Panc1 (cell line): ENCODE results near the gene WDR27. TPM values are rescaled to one million over a fixed set of nuclear protein-coding genes. Genes with fewer than 3 reads are reported as not detected.
A peak's percentile ranks its signal among the peaks of the same experiment; 100 is the strongest.

Experiments used
- ATAC-seq: fragments of 200-7000 bp; cut with Tn5 transposase; 2 replicates; pipeline ENCODE4 v1.9.1; 2020; ENCODE audit warnings: mild to moderate bottlenecking, moderate library complexity
- BruUV-seq: library from RNA; stranded (reverse); fragments of 400-500 nt; replicated peaks from 2 replicates; lab custom pipeline; 2021; lab: Mats Ljungman, UMichigan
- CTCF ChIA-PET: fragments of 300-600 bp; sonication (Branson Sonifier 250); formaldehyde crosslinking; loops from one replicate; lab custom pipeline; 2022; ENCODE audit warnings: antibody characterized with exemption; lab: Charles Lee
- POLR2A ChIA-PET: fragments of 300-600 bp; sonication (Branson Sonifier 250); formaldehyde crosslinking; loops from one replicate; lab custom pipeline; 2022; ENCODE audit warnings: antibody characterized with exemption; lab: Charles Lee
- DNase-seq: peaks from one replicate; pipeline ENCODE4 v3.0.0-alpha.2; 2010; ENCODE audit warnings: low read depth, low spot score
- H3K27ac ChIP-seq: 2 replicates; pipeline ENCODE4 v1.5.1; 2011; ENCODE audit warnings: mild to moderate bottlenecking, low read length, inconsistent platforms
- H3K27me3 ChIP-seq: fragments of 200-500 bp; sonication (Bioruptor generic); 2 replicates; pipeline ENCODE4 v1.6.0; 2014; ENCODE audit warnings: low read length, inconsistent platforms; ENCODE audit not compliant: control insufficient read depth, insufficient read depth
- H3K36me3 ChIP-seq: fragments of 200-500 bp; sonication (Bioruptor generic); 2 replicates; pipeline ENCODE4 v1.5.1; 2014; ENCODE audit warnings: inconsistent platforms, mild to moderate bottlenecking, low read length, moderate library complexity; ENCODE audit not compliant: control insufficient read depth, insufficient read depth
- H3K4me1 ChIP-seq: 2 replicates; pipeline ENCODE4 v1.5.1; 2011; ENCODE audit warnings: inconsistent platforms, mild to moderate bottlenecking, low read length, moderate library complexity; ENCODE audit not compliant: control insufficient read depth, insufficient read depth
- H3K4me3 ChIP-seq, 2 experiments: 2 replicates each; pipeline ENCODE4 v1.5.1; 2011 to 2012; ENCODE audit warnings: low read depth in 2 of 2, low read length in 2 of 2, mild to moderate bottlenecking in 2 of 2, inconsistent platforms in 1 of 2, moderate library complexity in 1 of 2
- H3K9me3 ChIP-seq: fragments of 200-500 bp; sonication (Bioruptor generic); 2 replicates; pipeline ENCODE4 v1.5.1; 2014; ENCODE audit warnings: low read depth, mild to moderate bottlenecking, inconsistent platforms, low read length, moderate library complexity; ENCODE audit not compliant: control insufficient read depth, insufficient read depth
- CTCF ChIP-seq: fragments of 450-650 bp; IDR thresholded peaks from 2 replicates; pipeline ENCODE4 v1.5.1; 2017; ENCODE audit warnings: mild to moderate bottlenecking
- POLR2AphosphoS5 ChIP-seq: IDR thresholded peaks from 2 replicates; pipeline ENCODE4 v1.6.1; 2012; ENCODE audit warnings: mild to moderate bottlenecking, low read depth, low read length, moderate library complexity
- REST ChIP-seq, 2 experiments: IDR thresholded peaks; 2 replicates each; pipeline ENCODE4 v1.6.1; 2011 to 2012; ENCODE audit warnings: low read depth in 2 of 2, control low read depth in 1 of 2, low read length in 1 of 2, mild to moderate bottlenecking in 1 of 2, moderate library complexity in 1 of 2; ENCODE audit not compliant: insufficient read depth in 1 of 2
- SIN3A ChIP-seq: IDR thresholded peaks from 2 replicates; pipeline ENCODE4 v1.6.1; 2012; ENCODE audit warnings: low read depth, mild to moderate bottlenecking, low read length, moderate library complexity, borderline replicate concordance; ENCODE audit not compliant: insufficient read depth
- TCF7L2 ChIP-seq: IDR thresholded peaks from 2 replicates; pipeline ENCODE4 v1.6.1; 2011; ENCODE audit warnings: mild to moderate bottlenecking, low read depth, low read length, inconsistent platforms
- in situ Hi-C: cut with HindIII; loops from 2 replicates; pipeline ENCODE4 v1.10.0; 2016; ENCODE audit warnings: low sequenced_read_pairs, low pct_unique_long_range_greater_than_20kb
- intact Hi-C: fragments of 100-400 bp; cut with micrococcal nuclease; formaldehyde crosslinking; loops from one replicate; pipeline ENCODE4 v1.10.0; 2022; ENCODE audit not compliant: unreplicated experiment
- total RNA-seq: library from RNA; stranded (reverse); gene quantifications from one replicate; pipeline ENCODE4 v1.2.1, GENCODE V29; 2021; ENCODE audit not compliant: unreplicated experiment

WDR27 gene
- total RNA-seq, 1 experiment from 2014 or later: 56.3 TPM

GRCh38 chr6:169573883-169574282, 127.9 kb downstream of the WDR27 start:
- Histone ChIP-seq H3K4me3 (no peak overlapping the region), H3K27me3 (no peaks in the 10 kb centered on the region), H3K4me1 (peaks cover 5% of the 10 kb centered on the region; the same call in 1 of the 2 replicates), H3K36me3 (no peaks in the 10 kb centered on the region), H3K9me3 (no peaks in the 10 kb centered on the region), H3K27ac (no peak overlapping the region)
- POLR2A ChIA-PET: no interaction called here
- TF ChIP-seq POLR2AphosphoS5 (no peak), CTCF (no peak), SIN3A (no peak), TCF7L2 (no peak), REST (IDR thresholded peaks at IDR 0.05; ENCODE audit: insufficient read depth in 1 of 2, low read depth in 2 of 2, low read length in 1 of 2) (no peak)
- CTCF ChIA-PET: no interaction called here
- DNase-seq (no peak), ATAC-seq (no peak)
- in situ Hi-C loops (no loop called here), intact Hi-C loops (no loop called here)
- BruUV-seq: no TSS peak

- no peak for TF ChIP-seq POLR2AphosphoS5
- no peak for TF ChIP-seq SIN3A
- TF ChIP-seq REST (IDR thresholded peaks at IDR 0.05; ENCODE audit: insufficient read depth in 1 of 2, low read depth in 2 of 2, low read length in 1 of 2): no peak
- TF ChIP-seq TCF7L2: no peak
- no peak for TF ChIP-seq CTCF
- intact Hi-C loops (no loop called here), in situ Hi-C loops (no loop called here)
- peak; percentile 69 for ATAC-seq
- Histone ChIP-seq H3K36me3 (no peaks in the 10 kb centered on the region), H3K4me3 (no peak overlapping the region), H3K27me3 (no peaks in the 10 kb centered on the region), H3K4me1 (peaks cover 5% of the 10 kb centered on the region; the same call in 1 of the 2 replicates), H3K9me3 (no peaks in the 10 kb centered on the region), H3K27ac (no peak overlapping the region)
- ChIA-PET POLR2A (no interaction called here), CTCF (no interaction called here)
- BruUV-seq: no TSS peak
- peak; percentile 2 for DNase-seq
Observed at GRCh38 chr6:169571123-169571962, 130.5 kb downstream of the WDR27 start.
